ENCODE measurements around the gene ADGRF3.
"Not testable (repeated sequence)": the region's sequence is repeated elsewhere in the genome, so short reads cannot be mapped to it uniquely, and the experiment has no call there.

Gene ADGRF3

DNA sequence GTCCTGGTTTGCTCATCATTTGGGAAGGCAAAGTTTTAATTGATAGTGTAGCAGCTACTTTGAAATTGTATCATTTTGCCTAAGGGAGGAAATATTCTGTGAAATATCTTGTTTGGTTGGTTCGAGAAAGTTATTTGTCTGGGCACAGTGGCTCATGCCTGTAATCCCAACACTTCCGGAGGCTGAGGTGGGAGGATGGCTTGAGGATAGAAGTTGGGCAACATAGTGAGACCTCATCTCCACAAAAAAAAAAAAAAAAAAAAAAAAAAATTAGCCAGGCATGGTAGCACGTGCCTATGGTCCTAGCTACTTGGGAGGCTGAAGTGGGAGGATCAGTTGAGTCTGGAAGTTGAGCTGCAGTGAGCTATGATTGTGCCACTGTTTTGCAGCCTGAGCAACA is 3.1 kb upstream of the ADGRF3 start:
- no peak for DNase-seq (ENCODE audit: low read depth, low spot score)

GRCh38 chr2:26347286-26347865 is 787 bp upstream of the ADGRF3 start:
- DNase-seq (ENCODE audit: low read depth, low spot score) = peak; percentile 28

DNA sequence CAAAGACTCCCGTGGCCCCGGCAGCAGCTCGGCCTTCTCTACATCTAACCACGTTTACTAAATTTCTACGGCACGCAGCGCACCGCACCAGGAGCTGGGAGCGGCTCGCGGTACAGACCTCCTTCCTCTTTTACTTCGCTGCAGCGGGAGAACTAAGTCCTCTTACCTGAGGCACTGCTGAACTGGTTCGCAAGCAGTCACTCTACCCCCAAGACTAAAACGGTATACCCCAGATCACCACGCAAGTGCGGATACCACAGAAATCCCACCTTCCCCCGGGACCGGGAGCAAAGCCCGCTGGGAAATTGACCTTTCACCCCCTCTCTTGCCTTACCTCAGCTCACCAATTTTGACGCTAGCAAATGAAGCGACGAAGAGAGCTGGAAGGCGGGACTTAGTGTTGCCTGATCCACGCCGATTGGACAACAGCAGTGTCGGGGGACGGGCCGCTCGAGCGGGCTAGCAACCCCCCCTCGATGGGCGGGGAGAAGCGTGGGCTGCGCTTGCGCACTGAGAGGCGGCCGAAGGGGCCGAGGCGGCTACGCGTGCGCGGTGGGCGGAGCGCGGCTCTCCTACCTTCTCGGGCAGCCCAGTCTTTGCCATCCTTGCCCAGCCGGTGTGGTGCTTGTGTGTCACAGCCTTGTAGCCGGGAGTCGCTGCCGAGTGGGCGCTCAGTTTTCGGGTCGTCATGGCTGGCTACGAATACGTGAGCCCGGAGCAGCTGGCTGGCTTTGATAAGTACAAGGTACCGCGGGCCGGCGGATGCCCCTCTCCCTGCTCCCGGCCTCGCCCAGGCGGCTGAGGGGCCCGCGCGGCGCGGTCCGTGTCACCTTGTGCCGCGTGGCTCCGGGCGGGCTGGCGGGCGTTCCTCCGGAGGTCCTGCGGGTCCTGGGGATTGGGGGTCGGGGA is 790 bp downstream of the ADGRF3 start, which contains the start of gene SELENOI:
Gene SELENOI (plus strand): TSS at position 599 of the 909 bp plus-strand sequence. CDS start 90 bp downstream, at position 689.
- DNase-seq (ENCODE audit: low read depth, low spot score) = peak; percentile 100

- DNase-seq (ENCODE audit: low read depth, low spot score) = no peak
Observed at GRCh38 chr2:26345283-26345544, 1.4 kb downstream of the ADGRF3 start.

DNA sequence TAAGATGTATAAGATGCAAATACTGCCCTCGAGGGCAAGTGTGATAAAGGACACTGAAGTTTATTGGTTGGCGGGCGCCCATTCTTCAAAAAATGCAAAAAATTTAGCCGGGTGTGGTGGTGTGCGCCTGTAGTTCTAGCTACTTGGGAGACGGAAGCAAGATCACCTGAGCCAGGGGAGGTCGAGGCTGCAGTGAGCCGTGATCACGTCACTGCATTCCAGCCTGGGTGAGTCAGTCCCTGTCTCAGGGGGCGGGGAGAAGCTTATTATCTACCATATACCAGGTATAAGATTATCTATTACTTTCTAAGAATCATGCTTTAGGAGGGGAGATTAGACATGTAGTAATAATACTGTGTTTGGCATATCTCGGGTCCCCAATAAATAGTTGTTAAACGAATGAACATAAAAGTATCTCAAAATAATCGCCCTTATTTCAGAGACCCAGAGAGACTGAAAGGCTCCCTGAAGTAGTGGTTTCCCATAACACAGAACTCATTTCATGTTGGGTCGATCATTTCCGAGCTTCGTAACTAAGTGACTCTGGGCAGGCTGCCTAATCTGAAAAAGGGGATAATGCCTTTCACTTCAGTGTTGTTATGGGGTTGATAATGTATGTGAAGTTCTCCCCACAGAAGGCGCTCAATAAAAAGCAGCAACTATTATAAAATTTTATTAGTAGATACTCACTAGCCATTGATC is 1.9 kb downstream of the ADGRF3 start:
- peak; percentile 60 for DNase-seq (ENCODE audit: low read depth, low spot score)

DNA sequence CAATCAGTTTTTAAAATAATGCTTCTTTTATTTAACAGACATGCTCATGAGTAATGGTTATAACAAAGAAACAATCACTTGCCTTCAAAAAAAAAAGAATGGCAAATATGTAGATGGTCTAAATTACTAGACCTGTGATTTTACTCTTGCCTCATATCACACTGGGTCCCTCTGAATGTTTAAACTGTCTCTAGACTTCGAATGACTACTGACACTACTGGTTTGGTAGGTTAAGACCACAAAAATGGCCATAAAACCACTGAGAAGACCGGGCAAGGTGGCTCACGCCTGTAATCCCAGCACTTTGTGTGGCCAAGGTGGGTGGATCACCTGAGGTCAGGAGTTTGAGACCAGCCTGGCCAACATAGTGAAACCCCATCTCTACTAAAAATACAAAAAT is 5.8 kb downstream of the ADGRF3 start:
- no peak for DNase-seq (ENCODE audit: low read depth, low spot score)

GRCh38 chr2:26337298-26337697 is 9.3 kb downstream of the ADGRF3 start:
- no peak for DNase-seq (ENCODE audit: low read depth, low spot score)

GRCh38 chr2:26336719-26337118 is 9.9 kb downstream of the ADGRF3 start:
- DNase-seq (ENCODE audit: low read depth, low spot score) = no peak

DNA sequence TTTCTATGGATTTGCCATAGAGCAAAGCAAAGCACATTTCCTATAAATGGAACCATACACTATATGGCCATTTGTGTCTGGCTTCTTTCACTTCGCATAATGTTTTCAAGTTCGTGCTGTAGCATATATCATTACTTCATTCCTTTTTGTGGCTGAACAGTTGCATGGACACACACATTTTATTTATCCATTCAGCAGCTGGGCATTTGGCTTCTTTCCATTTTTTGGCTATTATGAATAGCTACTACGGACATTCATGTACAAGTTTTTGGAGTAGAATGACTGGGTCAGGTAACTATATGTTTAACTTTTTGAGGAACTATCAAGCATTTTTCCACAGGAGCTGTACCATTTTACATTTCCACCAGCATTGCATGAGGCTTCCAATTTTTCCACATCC is 11.4 kb downstream of the ADGRF3 start:
- DNase-seq (ENCODE audit: low read depth, low spot score) = no peak

GRCh38 chr2:26333293-26333692 is 13.3 kb downstream of the ADGRF3 start:
- DNase-seq (ENCODE audit: low read depth, low spot score) = no peak

DNA sequence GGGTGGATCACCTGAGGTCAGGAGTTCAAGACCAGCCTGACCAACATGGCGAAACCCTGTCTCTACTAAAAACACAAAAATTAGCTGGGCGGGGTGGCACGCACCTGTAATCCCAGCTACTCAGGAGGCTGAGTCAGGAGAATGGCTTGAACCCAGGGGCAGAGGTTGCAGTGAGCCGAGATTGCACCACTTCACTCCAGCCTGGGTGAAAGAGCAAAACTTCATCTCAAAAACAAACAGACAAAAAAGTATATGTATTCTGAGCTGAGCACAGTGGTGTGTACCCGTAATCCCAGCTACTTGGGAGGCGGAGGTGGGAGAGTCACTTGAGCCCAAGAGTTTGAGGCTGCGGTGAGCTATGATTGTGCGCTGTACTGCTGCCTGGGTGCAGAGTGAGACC is 15.3 kb downstream of the ADGRF3 start:
- not testable (repeated sequence) for DNase-seq (ENCODE audit: low read depth, low spot score)

DNA sequence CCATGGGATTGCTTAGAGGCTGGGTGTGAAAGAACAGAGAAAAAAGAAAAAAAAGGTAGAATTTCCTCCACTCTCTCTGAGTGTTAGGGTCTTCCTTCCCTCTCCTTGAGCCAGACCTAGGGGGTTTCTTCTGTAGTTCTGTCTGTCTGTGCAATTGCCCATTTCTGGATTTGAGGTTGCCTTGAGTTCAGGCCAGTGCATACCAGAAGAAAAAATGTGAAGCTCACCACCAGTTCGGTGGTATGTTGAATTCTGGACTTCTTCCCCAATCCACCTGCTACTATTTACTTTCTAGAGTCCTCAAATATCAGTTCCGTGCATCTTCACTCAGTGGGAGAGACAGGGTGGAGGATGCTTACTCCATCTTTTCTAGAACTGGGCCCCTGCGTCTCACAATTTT is 16.0 kb downstream of the ADGRF3 start:
- peak; percentile 43 for DNase-seq (ENCODE audit: low read depth, low spot score)

DNA sequence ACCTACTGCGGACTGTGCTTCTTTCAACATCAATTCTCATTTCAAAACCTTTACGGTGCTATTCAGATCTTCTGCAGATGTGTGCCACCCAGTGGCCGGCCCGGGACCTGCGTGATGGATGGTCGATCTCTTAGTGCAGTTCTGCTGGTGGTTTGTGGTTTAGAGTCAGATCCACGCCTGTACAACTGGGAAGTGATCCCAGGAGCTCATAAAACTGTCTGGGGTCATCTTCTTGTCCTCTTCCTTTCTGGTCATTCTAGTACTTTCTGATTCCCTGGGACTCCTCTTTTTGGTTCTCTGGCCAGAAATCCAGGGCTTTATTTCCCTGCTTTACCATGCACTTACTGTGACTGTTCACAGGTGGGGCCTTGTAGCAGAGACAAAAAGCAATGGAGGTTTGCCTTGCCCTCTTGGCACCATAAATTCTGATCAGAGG is 16.5 kb downstream of the ADGRF3 start:
- peak; percentile 89 for DNase-seq (ENCODE audit: low read depth, low spot score)

DNA sequence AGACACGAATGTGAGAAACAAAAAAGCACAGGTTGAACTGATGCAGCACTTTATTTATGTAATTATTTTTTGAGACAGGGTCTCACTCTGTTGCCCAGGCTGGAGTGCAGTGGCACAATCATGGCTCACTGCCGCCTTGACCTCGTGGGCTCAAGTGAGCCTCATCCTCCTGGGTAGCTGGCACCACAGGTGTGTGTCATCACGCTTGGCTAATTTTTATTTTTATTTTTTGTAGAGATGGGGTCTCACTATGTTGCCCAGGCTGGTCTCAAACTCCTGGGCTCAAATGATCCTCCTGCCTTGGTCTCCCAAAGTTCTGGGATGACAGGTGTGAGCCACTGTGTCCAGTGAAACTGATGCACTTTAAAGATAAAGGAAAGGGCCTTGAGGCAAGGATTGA is 17.5 kb downstream of the ADGRF3 start:
- DNase-seq (ENCODE audit: low read depth, low spot score) = not testable (repeated sequence)

DNA sequence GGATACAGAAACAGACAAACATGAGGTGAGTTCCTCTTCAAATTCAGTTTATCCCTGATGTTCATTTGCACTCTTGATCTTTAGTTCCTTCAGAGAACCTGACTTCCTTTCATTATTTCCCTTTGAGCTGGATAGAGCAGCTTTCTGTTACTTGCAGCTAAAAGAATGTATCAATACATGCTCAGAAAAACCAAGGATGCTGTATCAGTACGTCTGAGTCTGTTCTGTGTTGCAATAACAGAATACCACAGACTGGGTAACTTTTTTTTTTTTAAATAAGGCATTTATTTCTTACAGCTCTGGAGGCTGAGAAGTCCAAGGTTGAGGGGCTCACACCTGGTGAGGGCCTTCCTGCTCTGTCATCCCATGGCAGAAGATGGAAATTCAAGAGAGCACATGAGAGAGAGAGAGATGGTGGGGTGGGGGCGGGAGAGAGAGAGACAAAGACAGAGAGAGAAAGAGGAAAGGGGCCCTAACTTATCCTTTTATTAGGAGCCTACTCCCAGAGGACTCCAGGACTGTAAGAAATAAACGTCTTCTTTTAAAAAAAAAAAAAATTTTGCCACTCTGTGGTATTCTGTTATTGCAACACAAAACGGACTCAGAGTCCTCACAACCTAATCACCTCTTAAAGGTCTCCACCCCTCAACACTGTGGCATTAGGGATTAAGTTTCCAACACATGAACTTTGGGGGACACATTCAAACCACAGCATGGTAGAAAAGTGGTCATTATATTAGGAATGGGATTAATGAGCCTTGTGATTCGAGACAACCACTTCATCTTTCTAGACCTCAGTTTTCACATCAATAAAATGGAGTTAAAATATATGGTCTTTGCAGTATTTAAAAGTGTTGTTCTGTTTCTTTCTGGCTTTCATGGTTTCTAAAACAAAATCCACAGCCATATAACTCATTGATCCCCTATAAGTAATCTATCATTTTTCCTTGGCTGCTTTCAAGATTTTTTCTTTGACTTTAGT is 19.0 kb downstream of the ADGRF3 start:
- DNase-seq (ENCODE audit: low read depth, low spot score) = no peak

GRCh38 chr2:26326514-26326913 is 20.1 kb downstream of the ADGRF3 start:
- no peak for DNase-seq (ENCODE audit: low read depth, low spot score)

- peak; percentile 40 for DNase-seq (ENCODE audit: low read depth, low spot score)
Observed at GRCh38 chr2:26325851-26326250, 20.7 kb downstream of the ADGRF3 start.

DNA sequence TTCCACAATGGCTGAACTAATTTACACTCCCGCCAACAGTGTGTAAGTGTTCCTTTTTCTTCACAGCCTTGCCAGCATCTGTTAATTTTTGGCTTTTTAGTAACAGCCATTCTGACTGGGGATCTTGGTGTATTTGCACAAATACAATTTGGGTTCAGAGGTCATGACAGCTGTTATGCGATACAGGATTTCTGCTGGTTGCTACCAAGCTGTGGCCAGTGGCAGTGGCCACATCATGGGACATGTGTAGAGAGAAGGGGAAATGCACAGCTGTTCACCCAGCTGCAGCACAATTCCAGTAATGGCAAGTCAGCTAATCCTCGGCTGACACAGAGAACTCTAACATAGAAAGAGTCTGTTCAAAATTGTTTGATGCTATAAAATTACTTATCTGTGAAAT is 21.7 kb downstream of the ADGRF3 start:
- DNase-seq (ENCODE audit: low read depth, low spot score) = no peak

GRCh38 chr2:26324479-26324878 is 22.1 kb downstream of the ADGRF3 start:
- DNase-seq (ENCODE audit: low read depth, low spot score) = not testable (repeated sequence)

DNA sequence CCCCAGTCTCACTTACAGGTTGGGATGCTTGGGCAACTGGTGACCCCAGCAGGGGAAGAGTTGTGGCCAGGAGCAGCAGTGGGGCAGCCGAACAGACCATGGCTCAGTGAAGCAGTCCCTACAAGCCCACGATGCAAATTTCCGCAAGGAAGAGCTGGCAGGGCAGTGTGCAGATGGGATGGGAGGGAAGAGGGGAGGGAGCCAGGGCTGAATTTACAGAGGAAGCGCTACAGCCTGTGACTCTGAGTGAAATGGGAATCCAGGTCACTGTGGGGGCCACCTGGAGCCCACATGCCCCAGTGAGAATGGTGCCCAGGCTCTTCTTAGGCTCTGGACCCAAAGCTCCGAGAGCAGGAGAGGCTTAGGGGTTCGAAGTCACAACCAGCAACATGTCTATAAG is 27.6 kb downstream of the ADGRF3 start:
- DNase-seq (ENCODE audit: low read depth, low spot score) = no peak

DNA sequence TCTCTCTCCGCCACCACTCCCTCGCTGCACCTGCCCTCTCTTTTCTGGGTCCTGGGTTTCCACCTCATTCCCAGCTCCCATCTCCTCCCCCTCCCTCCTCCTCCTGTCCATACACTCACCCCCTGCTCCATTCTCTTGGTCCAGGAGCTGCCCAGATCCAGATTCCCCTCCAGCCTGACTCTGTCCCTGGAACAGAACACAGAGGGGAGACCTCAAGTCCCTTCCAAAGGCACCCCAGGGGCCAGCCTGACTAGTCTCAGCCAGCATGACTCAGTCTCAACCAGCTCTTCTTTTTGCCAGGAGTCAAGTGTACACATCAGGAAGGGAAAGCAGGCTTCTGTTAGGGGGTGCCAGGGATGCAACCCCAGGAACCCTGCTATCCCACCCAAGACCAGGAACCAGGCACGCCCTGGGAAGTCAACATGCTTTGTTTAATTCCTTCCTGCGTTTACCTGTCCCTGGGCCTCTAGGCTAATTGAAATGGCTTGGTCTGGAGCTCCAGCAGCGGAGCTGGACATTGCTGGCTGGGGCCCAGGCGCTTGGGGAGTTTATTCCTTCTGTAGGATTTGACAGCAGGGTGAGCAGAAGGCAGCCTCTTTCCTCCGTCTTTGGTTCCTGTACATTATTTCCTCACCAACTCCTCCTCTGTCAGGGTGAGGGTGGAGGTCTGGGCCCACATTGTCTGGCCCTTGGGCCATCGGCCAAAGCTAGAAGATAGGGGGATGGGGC is 29.0 kb downstream of the ADGRF3 start:
- no peak for DNase-seq (ENCODE audit: low read depth, low spot score)

Measured in astrocyte of the hippocampus (primary cell).